Myocyte (in vitro differentiated cells): ENCODE results near the gene DACH1. TPM values are rescaled to one million over a fixed set of nuclear protein-coding genes. Genes with fewer than 3 reads are reported as not detected.

Source experiments
- DNase-seq: peaks from one replicate; pipeline ENCODE4 v3.0.0-alpha.2; 2012; ENCODE audit warnings: low read depth
- total RNA-seq: library from RNA; depleted of rRNA; stranded (reverse); fragments of >200 nt; gene quantifications from 2 replicates; pipeline ENCODE4 v1.2.3, GENCODE V29; 2014

DACH1 gene
- total RNA-seq, 1 donor from 2014 or later = 0.03 TPM

GRCh38 chr13:71830323-71830722 is 36.7 kb downstream of the DACH1 start:
- no peak for DNase-seq

- DNase-seq = no peak
Measured at GRCh38 chr13:71829547-71829946, 37.5 kb downstream of the DACH1 start.

GRCh38 chr13:71828564-71828963 is 38.4 kb downstream of the DACH1 start:
- DNase-seq = no peak

GRCh38 chr13:71828117-71828516 is 38.9 kb downstream of the DACH1 start:
- no peak for DNase-seq

- no peak for DNase-seq
Measured at GRCh38 chr13:71827241-71827640, 39.8 kb downstream of the DACH1 start.

GRCh38 chr13:71820699-71821098 is 46.3 kb downstream of the DACH1 start:
- no peak for DNase-seq

GRCh38 chr13:71817335-71817734 is 49.7 kb downstream of the DACH1 start:
- no peak for DNase-seq

GRCh38 chr13:71814806-71815360 is 52.1 kb downstream of the DACH1 start:
- no peak for DNase-seq

- no peak for DNase-seq
Measured at GRCh38 chr13:71813187-71813586, 53.8 kb downstream of the DACH1 start.

GRCh38 chr13:71811344-71811743 is 55.7 kb downstream of the DACH1 start:
- no peak for DNase-seq

GRCh38 chr13:71808708-71809107 is 58.3 kb downstream of the DACH1 start:
- DNase-seq = no peak

- DNase-seq = no peak
Measured at GRCh38 chr13:71806886-71807285, 60.1 kb downstream of the DACH1 start.

- no peak for DNase-seq
Measured at GRCh38 chr13:71803066-71803465, 63.9 kb downstream of the DACH1 start.

- no peak for DNase-seq
Measured at GRCh38 chr13:71801781-71802180, 65.2 kb downstream of the DACH1 start.

GRCh38 chr13:71801165-71801760 is 65.7 kb downstream of the DACH1 start:
- no peak for DNase-seq

GRCh38 chr13:71799324-71799723 is 67.7 kb downstream of the DACH1 start:
- DNase-seq = no peak

GRCh38 chr13:71798707-71799106 is 68.3 kb downstream of the DACH1 start:
- no peak for DNase-seq

GRCh38 chr13:71797517-71797916 is 69.5 kb downstream of the DACH1 start:
- no peak for DNase-seq

- no peak for DNase-seq
Measured at GRCh38 chr13:71789693-71790329, 77.2 kb downstream of the DACH1 start.

GRCh38 chr13:71789037-71789436 is 78.0 kb downstream of the DACH1 start:
- no peak for DNase-seq

GRCh38 chr13:71787414-71787813 is 79.6 kb downstream of the DACH1 start:
- no peak for DNase-seq

GRCh38 chr13:71786875-71787274 is 80.1 kb downstream of the DACH1 start:
- DNase-seq = no peak

- DNase-seq = no peak
Measured at GRCh38 chr13:71785361-71785760, 81.6 kb downstream of the DACH1 start.
